AG04450 (cell line): Measurements from ENCODE around the gene B4GALT2. TPM values are rescaled to one million over a fixed set of nuclear protein-coding genes. Genes with fewer than 3 reads are reported as not detected.

Source experiments
- CTCF ChIA-PET: fragments of 300-600, 350-600 bp; formaldehyde crosslinking; extraction: SDS; loops from one replicate; lab custom pipeline; 2022; ENCODE audit warnings: antibody characterized with exemption, inconsistent platforms; lab: Charles Lee
- POLR2A ChIA-PET: fragments of 350-600 bp; formaldehyde crosslinking; extraction: SDS; loops from one replicate; lab custom pipeline; 2021; ENCODE audit warnings: antibody characterized with exemption, inconsistent platforms; lab: Yijun Ruan, JAX
- DNase-seq: peaks from one replicate; pipeline ENCODE4 v3.0.0-alpha.2; 2011; ENCODE audit warnings: low read depth, low spot score
- H3K27ac ChIP-seq: one replicate; pipeline ENCODE4 v1.5.1; 2012; ENCODE audit warnings: low read depth, low read length, control low read depth
- H3K27me3 ChIP-seq: one replicate; pipeline ENCODE4 v1.6.0; 2012; ENCODE audit warnings: low read length; ENCODE audit not compliant: control insufficient read depth, insufficient read depth
- H3K4me3 ChIP-seq: 2 replicates; pipeline ENCODE4 v1.5.1; 2011; ENCODE audit warnings: mild to moderate bottlenecking, low read depth, low read length, control low read depth
- H3K9me3 ChIP-seq: 2 replicates; pipeline ENCODE4 v1.5.1; 2012; ENCODE audit warnings: low read length; ENCODE audit not compliant: control insufficient read depth, insufficient read depth
- CTCF ChIP-seq: IDR thresholded peaks from 2 replicates; pipeline ENCODE4 v1.5.1; 2011; ENCODE audit warnings: low read depth, low read length, control low read depth, inconsistent platforms
- polyA plus RNA-seq: library from polyadenylated mRNA; depleted of rRNA; stranded (reverse); fragments of >200 nt; gene quantifications from 2 replicates; pipeline ENCODE4 v1.2.3, GENCODE V29; 2011

B4GALT2 gene
- polyA plus RNA-seq, 1 experiment = 39.0 TPM

- Histone ChIP-seq H3K9me3 (no peaks in the 10 kb centered on the region; the same call in 1 of the 2 replicates), H3K4me3 (peak within 1 kb of the TSS; percentile 91), H3K27me3 (no peaks in the 10 kb centered on the region), H3K27ac (peak within 1 kb of the TSS; percentile 82)
- CTCF ChIA-PET = interaction anchor here (0.6 to 7.5 kb wide), 8 partner anchors 9 to 183 kb away, joined by 3 to 80 read pairs (median 7); partner anchors contain the start of genes ARTN and DPH2
- TF ChIP-seq CTCF = peak; percentile 46
- peak; percentile 84 for DNase-seq
- POLR2A ChIA-PET = interaction anchor here (0.6 to 1.6 kb wide), 5 partner anchors 12 to 296 kb away, joined by 3 to 5 read pairs (median 4); partner anchors contain the start of genes ATP6V0B, DPH2 and KDM4A
Measured at GRCh38 chr1:43946236-43947060, 32.6 kb upstream of the B4GALT2 start, which contains the start of gene IPO13. TSS of gene IPO13 (plus strand) at chr1:43946950. CDS start at chr1:43947601, 651 bp downstream.

- H3K27ac ChIP-seq = no peak overlapping the region
- no peak for DNase-seq
- ChIA-PET CTCF (interaction anchor here (1.3 to 7.5 kb wide), 2 partner anchors 13 to 184 kb away, joined by 7 to 80 read pairs; partner anchors contain the start of gene ARTN), POLR2A (interaction anchor here (1.6 kb wide), 2 partner anchors 23 to 28 kb away, joined by 3 to 5 read pairs; partner anchors contain the start of genes ATP6V0B and DPH2)
- H3K9me3 ChIP-seq = no peaks in the 10 kb centered on the region; the same call in 1 of the 2 replicates
- H3K27me3 ChIP-seq = no peaks in the 10 kb centered on the region
- TF ChIP-seq CTCF = no peak
- peak overlapping the region; percentile 91 for H3K4me3 ChIP-seq
Measured at GRCh38 chr1:43947061-43947873, 31.7 kb upstream of the B4GALT2 start.

- DNase-seq = no peak
- POLR2A ChIA-PET = interaction anchor here (1.6 kb wide), 1 partner anchor 22 kb away, joined by 3 read pairs; the partner anchor contains the start of gene DPH2
- CTCF ChIA-PET = interaction anchor here (0.7 to 7.5 kb wide), 4 partner anchors 14 to 185 kb away, joined by 3 to 80 read pairs (median 6); partner anchors contain the start of gene ARTN
Measured at GRCh38 chr1:43947874-43948437, 31.1 kb upstream of the B4GALT2 start.

GRCh38 chr1:43949678-43950077, 29.3 kb upstream of the B4GALT2 start:
- TF ChIP-seq CTCF = no peak
- no peak for DNase-seq
- Histone ChIP-seq H3K27ac (no peak overlapping the region), H3K27me3 (no peaks in the 10 kb centered on the region), H3K9me3 (no peaks in the 10 kb centered on the region; the same call in 1 of the 2 replicates), H3K4me3 (no peak overlapping the region)
- CTCF ChIA-PET = interaction anchor here (1.4 to 1.6 kb wide), 2 partner anchors 15 to 56 kb away, joined by 3 to 10 read pairs; partner anchors contain the start of gene ARTN
- POLR2A ChIA-PET = no interaction called here

More at GRCh38 chr1:43947874-43948437, 31.1 kb upstream of the B4GALT2 start:
- Histone ChIP-seq H3K4me3 (peak overlapping the region; percentile 91), H3K27ac (no peak overlapping the region), H3K27me3 (no peaks in the 10 kb centered on the region), H3K9me3 (no peaks in the 10 kb centered on the region; the same call in 1 of the 2 replicates)
- no peak for TF ChIP-seq CTCF
